ENCODE results near the gene SCAANT1. TPM values are rescaled to one million over a fixed set of nuclear protein-coding genes. Genes with fewer than 3 reads are reported as not detected.

The SCAANT1 gene
- total and polyA plus RNA-seq, 12 donors, result 1.3 to 1.6 TPM; not detected in 10

DNA sequence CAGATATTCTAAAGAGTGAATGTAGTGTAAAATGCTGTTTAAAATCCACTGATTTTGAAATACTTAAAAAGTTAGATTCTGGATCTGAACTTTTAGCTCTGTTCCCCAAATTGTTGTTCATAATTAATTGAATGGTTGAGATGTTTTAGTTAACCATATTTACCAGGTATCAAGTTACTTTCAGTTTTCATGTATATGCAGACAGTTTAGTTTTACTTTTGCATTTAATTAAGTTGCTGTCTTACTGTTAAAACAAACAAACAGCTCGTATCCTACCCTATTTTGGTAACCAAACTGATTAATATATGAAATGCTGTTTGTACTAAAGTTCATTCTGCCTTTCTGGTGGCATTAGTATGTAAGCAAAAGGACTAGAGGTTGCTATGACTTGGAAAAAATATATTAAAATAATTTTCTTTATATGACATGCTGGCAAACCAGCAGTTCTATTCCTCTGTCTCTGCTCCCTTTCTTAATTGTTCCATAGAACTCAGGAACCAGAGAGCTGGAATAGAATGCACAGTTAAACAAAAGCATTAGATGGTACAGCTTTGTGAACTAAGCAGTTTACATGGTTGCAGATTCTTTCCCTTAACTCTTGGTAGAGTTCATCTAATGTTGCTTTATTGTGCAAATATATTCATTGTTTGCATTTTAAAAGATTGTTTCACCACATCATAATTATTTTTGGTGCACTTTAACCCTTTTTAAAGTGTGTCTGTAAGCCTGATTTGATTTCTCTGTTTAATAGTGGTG lies 39.5 kb upstream of the SCAANT1 start:
- no peaks in the 10 kb centered on the region for H3K27me3 ChIP-seq
- no peaks in the 10 kb centered on the region for H3K36me3 ChIP-seq (replicated peaks in 1 of 2)
- H3K4me1 ChIP-seq (replicated peaks in 1 of 2), result peaks cover 11 to 20% of the 10 kb centered on the region in 2 donors
- no peak overlapping the region for H3K4me3 ChIP-seq
- H3K9me3 ChIP-seq (replicated peaks in 1 of 3), result no peaks in the 10 kb centered on the region
- TF ChIP-seq POLR2A (IDR thresholded peaks at IDR 0.05), result no peak
- TF ChIP-seq, protein P1, sequence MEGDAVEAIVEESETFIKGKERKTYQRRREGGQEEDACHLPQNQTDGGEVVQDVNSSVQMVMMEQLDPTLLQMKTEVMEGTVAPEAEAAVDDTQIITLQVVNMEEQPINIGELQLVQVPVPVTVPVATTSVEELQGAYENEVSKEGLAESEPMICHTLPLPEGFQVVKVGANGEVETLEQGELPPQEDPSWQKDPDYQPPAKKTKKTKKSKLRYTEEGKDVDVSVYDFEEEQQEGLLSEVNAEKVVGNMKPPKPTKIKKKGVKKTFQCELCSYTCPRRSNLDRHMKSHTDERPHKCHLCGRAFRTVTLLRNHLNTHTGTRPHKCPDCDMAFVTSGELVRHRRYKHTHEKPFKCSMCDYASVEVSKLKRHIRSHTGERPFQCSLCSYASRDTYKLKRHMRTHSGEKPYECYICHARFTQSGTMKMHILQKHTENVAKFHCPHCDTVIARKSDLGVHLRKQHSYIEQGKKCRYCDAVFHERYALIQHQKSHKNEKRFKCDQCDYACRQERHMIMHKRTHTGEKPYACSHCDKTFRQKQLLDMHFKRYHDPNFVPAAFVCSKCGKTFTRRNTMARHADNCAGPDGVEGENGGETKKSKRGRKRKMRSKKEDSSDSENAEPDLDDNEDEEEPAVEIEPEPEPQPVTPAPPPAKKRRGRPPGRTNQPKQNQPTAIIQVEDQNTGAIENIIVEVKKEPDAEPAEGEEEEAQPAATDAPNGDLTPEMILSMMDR (IDR thresholded peaks at IDR 0.05), result no peak
- H3K27ac ChIP-seq, result peak overlapping the region in 1 of 5 donors; percentile 21
- WGBS, 4 donors, result 19 to 49% (median 41%) methylated on average over 1 of the region's 1 CpG
- no peak for DNase-seq
- intact Hi-C loops (cut with DNase I), result no loop called here

DNA sequence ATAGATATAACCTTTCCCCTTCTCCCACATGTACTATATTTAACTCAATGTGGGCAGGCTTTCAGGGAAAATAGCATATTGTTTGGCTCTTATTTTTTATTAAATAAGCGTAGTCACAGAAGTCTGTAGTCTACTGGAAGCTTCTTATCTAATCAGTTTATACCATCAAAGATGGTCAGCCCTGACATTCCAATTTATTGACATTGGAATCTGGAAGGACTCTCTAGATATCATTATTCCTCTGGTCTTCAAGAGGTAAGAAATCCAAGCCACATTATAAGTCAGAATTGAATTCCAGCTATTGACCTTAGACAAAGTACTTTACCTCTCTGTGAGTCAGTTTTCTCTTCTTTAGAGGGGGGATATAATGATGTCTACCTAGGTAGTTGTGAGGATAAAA lies 38.5 kb upstream of the SCAANT1 start:
- Histone ChIP-seq H3K9me3 (replicated peaks in 1 of 3) (no peaks in the 10 kb centered on the region), H3K27ac (no peak overlapping the region), H3K36me3 (replicated peaks in 1 of 2) (no peaks in the 10 kb centered on the region), H3K27me3 (no peaks in the 10 kb centered on the region), H3K4me3 (no peak overlapping the region), H3K4me1 (replicated peaks in 1 of 2) (peaks cover 15 to 21% of the 10 kb centered on the region in 2 donors)
- TF ChIP-seq POLR2A (IDR thresholded peaks at IDR 0.05), result no peak
- TF ChIP-seq, protein P1 (IDR thresholded peaks at IDR 0.05), result no peak
- intact Hi-C loops (cut with DNase I), result no loop called here
- no peak for DNase-seq
- WGBS, 4 donors, result 32 to 44% (median 42%) methylated on average over 1 of the region's 1 CpG

DNA sequence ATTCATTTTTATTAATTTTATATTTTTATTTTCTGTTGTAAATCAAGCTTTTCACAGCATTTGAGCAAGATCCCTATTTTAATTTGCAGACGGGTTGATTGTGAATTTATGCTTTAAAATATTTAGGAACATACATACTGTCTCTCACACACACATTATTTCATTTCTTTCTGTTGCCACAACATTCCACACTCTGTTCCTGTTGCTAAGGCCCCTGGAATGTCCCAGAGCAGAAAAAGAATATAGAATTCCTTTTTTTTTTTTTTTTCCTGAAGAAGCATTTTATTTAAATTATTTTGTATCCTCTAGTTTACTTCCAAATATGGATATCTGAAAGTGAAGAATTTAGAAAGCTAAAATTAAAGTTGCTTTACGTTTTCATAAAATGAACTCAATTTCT lies 36.8 kb upstream of the SCAANT1 start:
- H3K36me3 ChIP-seq (replicated peaks in 1 of 2), result no peaks in the 10 kb centered on the region
- no peaks in the 10 kb centered on the region for H3K27me3 ChIP-seq
- H3K4me3 ChIP-seq, result no peak overlapping the region
- no peak for DNase-seq
- TF ChIP-seq, protein P1 (IDR thresholded peaks at IDR 0.05), result no peak
- no peak for TF ChIP-seq POLR2A (IDR thresholded peaks at IDR 0.05)
- intact Hi-C loops (cut with DNase I), result no loop called here
- H3K9me3 ChIP-seq (replicated peaks in 1 of 3), result no peaks in the 10 kb centered on the region
- H3K27ac ChIP-seq, result no peak overlapping the region
- 79 to 89% (median 85%) methylated on average over 2 of the region's 2 CpGs for WGBS, 4 donors
- H3K4me1 ChIP-seq (replicated peaks in 1 of 2), result peaks cover 22 to 31% of the 10 kb centered on the region in 2 donors

DNA sequence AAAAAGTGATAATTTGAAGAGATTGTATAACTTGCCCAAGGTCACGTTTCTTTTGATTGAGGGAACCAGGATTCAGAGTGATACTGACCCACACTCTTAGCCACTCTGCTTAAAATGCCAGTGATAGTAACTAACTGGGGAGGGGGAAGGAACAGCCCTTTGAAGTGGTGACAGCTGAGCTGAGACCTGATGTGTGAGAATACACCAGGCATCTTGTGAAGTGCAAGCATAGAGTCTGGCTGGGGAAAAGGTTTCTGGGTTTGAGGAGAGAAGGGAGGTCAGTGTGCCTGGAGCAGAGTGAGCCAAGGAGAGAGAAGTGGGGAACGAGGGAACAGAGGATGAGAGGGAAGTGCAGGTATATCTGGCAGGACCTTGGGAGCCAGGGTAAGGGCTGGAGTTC lies 35.4 kb upstream of the SCAANT1 start:
- WGBS, 4 donors, result 60 to 64% (median 63%) methylated on average over 2 of the region's 2 CpGs
- peaks cover 22 to 31% of the 10 kb centered on the region in 2 donors for H3K4me1 ChIP-seq (replicated peaks in 1 of 2)

More for the DNA sequence above, 35.4 kb upstream of the SCAANT1 start:
- Histone ChIP-seq H3K27me3 (no peaks in the 10 kb centered on the region), H3K27ac (no peak overlapping the region), H3K36me3 (replicated peaks in 1 of 2) (no peaks in the 10 kb centered on the region), H3K9me3 (replicated peaks in 1 of 3) (no peaks in the 10 kb centered on the region), H3K4me3 (no peak overlapping the region)
- no peak for TF ChIP-seq POLR2A (IDR thresholded peaks at IDR 0.05)
- TF ChIP-seq, protein P1 (IDR thresholded peaks at IDR 0.05), result no peak
- intact Hi-C loops (cut with DNase I), result no loop called here
- no peak for DNase-seq
